Kidney epithelial cell (primary cell): ENCODE measurements around the gene PRDM10. TPM values are rescaled to one million over a fixed set of nuclear protein-coding genes. Genes with fewer than 3 reads are reported as not detected.
A peak's percentile ranks its signal among the peaks of the same experiment; 100 is the strongest.

Source experiments
- DNase-seq: peaks from one replicate; pipeline ENCODE4 v3.0.0-alpha.2; 2010; ENCODE audit warnings: low read depth
- H3K27me3 ChIP-seq: 2 replicates; pipeline ENCODE4 v1.6.0; 2011; ENCODE audit warnings: low read length; ENCODE audit not compliant: control insufficient read depth, insufficient read depth
- H3K36me3 ChIP-seq: 2 replicates; pipeline ENCODE4 v1.5.1; 2011; ENCODE audit warnings: low read length; ENCODE audit not compliant: control insufficient read depth, insufficient read depth
- H3K4me3 ChIP-seq: 2 replicates; pipeline ENCODE4 v1.5.1; 2011; ENCODE audit warnings: low read depth, mild to moderate bottlenecking, control low read depth, low read length
- CTCF ChIP-seq: IDR thresholded peaks from 2 replicates; pipeline ENCODE4 v1.5.1; 2011; ENCODE audit warnings: mild to moderate bottlenecking, moderate library complexity, low read length, control low read depth, inconsistent platforms; ENCODE audit not compliant: insufficient read depth, poor library complexity, severe bottlenecking
- total RNA-seq: library from RNA; depleted of rRNA; stranded (reverse); fragments of >200 nt; gene quantifications from 2 replicates; pipeline ENCODE4 v1.2.3, GENCODE V29; 2015

The PRDM10 gene
- total RNA-seq, 1 donor from 2014 or later = 7.1 TPM

GRCh38 chr11:129910360-129910759 is 92.3 kb downstream of the PRDM10 start:
- Histone ChIP-seq H3K4me3 (no peak overlapping the region), H3K36me3 (peaks cover 2% of the 10 kb centered on the region), H3K27me3 (no peaks in the 10 kb centered on the region)
- DNase-seq = no peak
- no peak for TF ChIP-seq CTCF

GRCh38 chr11:129905402-129905801 is 97.2 kb downstream of the PRDM10 start:
- Histone ChIP-seq H3K4me3 (no peak overlapping the region), H3K27me3 (no peaks in the 10 kb centered on the region), H3K36me3 (no peaks in the 10 kb centered on the region)
- DNase-seq = no peak
- no peak for TF ChIP-seq CTCF

GRCh38 chr11:129896062-129896461 is 106.6 kb downstream of the PRDM10 start:
- DNase-seq = no peak
- Histone ChIP-seq H3K36me3 (no peaks in the 10 kb centered on the region), H3K4me3 (peak overlapping the region; percentile 95), H3K27me3 (no peaks in the 10 kb centered on the region)
- no peak for TF ChIP-seq CTCF

GRCh38 chr11:129895126-129896041 is 107.3 kb downstream of the PRDM10 start, which contains the start of gene NFRKB:
Gene NFRKB, minus strand, starts transcription at chr11:129895578. Its CDS starts 2,729 bp downstream, at chr11:129892849.
- no peak for TF ChIP-seq CTCF
- Histone ChIP-seq H3K27me3 (no peaks in the 10 kb centered on the region), H3K4me3 (peak within 1 kb of the TSS; percentile 95), H3K36me3 (no peaks in the 10 kb centered on the region)
- DNase-seq = no peak

- H3K27me3 ChIP-seq = no peaks in the 10 kb centered on the region
- no peak for TF ChIP-seq CTCF
- DNase-seq = no peak
Measured at GRCh38 chr11:129894278-129895125, 108.1 kb downstream of the PRDM10 start.

More at GRCh38 chr11:129894278-129895125, 108.1 kb downstream of the PRDM10 start:
- Histone ChIP-seq H3K36me3 (peaks cover 1% of the 10 kb centered on the region), H3K4me3 (peak overlapping the region; percentile 95)
